Activated T-helper 17 cell treated with anti-CD3 and anti-CD28 coated beads, Interleukin-2, amount 50 U/mL, for 72 hours (primary cell): ENCODE results near the gene NBPF6. TPM values are rescaled to one million over a fixed set of nuclear protein-coding genes. Genes with fewer than 3 reads are reported as not detected.
A peak's percentile ranks its signal among the peaks of the same experiment; 100 is the strongest.
"Not testable (repeated sequence)": the region's sequence is repeated elsewhere in the genome, so short reads cannot be mapped to it uniquely, and the experiment has no call there.

ENCODE experiments used
- ATAC-seq: fragments of 150-1000 bp; cut with Tn5 transposase; replicated peaks from 2 replicates; pipeline ENCODE4 v1.10.0; 2021; ENCODE audit warnings: mild to moderate bottlenecking, moderate library complexity
- H3K27ac Mint-ChIP-seq: one replicate; pipeline ENCODE4 v1.8.0; 2022; ENCODE audit warnings: mixed read lengths
- H3K27me3 Mint-ChIP-seq: one replicate; pipeline ENCODE4 v1.8.0; 2022; ENCODE audit warnings: mixed read lengths
- H3K36me3 Mint-ChIP-seq: one replicate; pipeline ENCODE4 v1.8.0; 2022; ENCODE audit warnings: low read depth, mild to moderate bottlenecking, mixed read lengths
- H3K4me1 Mint-ChIP-seq: one replicate; pipeline ENCODE4 v1.8.0; 2022; ENCODE audit warnings: mixed read lengths
- H3K4me3 Mint-ChIP-seq: one replicate; pipeline ENCODE4 v1.8.0; 2022; ENCODE audit warnings: mild to moderate bottlenecking, mixed read lengths
- H3K9me3 Mint-ChIP-seq: one replicate; pipeline ENCODE4 v1.8.0; 2022; ENCODE audit warnings: mixed read lengths
- total RNA-seq, 2 donors: library from RNA; stranded (reverse); gene quantifications; one replicate each; pipeline ENCODE4 v1.2.3, GENCODE V29; 2022

Gene NBPF6
- total RNA-seq, 2 donors from 2014 or later, result not detected

DNA sequence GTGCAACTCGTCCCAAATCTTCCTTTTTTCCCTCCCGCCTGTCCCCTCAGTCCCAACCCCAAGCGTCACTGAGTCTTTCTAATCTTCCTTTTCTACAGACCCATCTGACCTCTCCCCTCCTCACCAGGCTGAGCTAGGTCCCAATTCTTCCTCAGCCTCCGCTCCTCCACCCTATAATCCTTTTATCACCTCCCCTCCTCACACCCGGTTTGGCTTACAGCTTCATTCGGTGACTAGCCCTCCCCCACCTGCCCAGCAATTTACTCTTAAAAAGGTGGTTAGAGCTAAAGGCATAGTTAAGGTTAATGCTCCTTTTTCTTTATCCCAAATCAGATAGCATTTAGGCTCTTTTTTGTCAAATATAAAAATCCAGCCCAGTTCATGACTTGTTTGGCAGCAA lies 24.4 kb downstream of the NBPF6 start:
- H3K9me3 Mint-ChIP-seq, result peaks cover 11% of the 10 kb centered on the region
- H3K27ac Mint-ChIP-seq, H3K4me1 Mint-ChIP-seq, H3K36me3 Mint-ChIP-seq, H3K4me3 Mint-ChIP-seq, ATAC-seq: not testable (repeated sequence)
- H3K27me3 Mint-ChIP-seq, result peaks cover 31% of the 10 kb centered on the region

DNA sequence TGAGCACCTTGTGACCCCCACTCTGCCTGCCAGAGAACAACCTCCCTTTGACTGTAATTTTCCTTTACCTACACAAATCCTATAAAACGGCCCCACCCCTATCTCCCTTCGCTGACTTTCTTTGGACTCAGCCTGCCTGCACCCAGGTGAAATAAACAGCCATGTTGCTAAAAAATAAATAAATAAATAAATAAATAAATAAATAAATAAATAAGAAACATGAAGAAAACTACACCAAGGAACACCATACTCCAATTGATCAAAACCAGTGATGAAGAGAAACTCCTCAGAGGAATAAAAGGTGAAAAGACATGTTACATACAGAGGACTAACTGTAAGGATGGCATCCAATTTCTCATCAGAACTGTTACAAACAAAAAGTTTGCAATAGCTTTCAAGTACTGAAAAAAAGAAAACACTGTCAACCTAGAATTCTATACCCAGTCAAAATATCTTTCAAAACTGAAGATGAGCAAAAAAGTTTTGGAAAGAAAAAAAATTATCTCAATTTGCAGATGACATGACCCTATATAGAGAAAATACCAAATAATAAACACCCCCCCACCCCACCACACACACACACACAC lies 28.4 kb downstream of the NBPF6 start:
- Mint-ChIP-seq H3K27me3 (peaks cover 33% of the 10 kb centered on the region), H3K4me1 (no peaks in the 10 kb centered on the region), H3K36me3 (no peaks in the 10 kb centered on the region), H3K27ac (no peak overlapping the region), H3K4me3 (no peak overlapping the region), H3K9me3 (peaks cover 16% of the 10 kb centered on the region)
- no peak for ATAC-seq

DNA sequence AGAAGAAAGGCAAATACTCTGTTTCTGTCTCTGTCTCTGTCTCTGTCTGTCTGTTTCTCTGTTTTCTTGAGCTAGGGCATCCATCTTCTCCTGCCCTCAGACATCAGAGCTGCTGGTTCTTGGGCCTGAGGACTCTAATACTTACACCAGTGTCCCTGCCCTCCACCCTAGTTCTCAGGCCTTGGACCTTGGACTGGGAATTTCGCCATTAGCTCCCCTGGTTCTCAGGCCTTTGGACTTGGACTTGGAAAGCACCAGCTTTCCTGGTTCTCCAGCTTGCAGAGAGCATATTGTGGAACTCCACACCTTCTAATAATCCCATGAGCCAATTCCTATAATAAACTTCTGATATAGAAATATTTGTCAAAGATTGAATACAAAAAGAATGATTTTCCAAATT lies 32.6 kb downstream of the NBPF6 start:
- Mint-ChIP-seq H3K27ac (no peak overlapping the region), H3K27me3 (peaks cover 9% of the 10 kb centered on the region), H3K9me3 (peaks cover 12% of the 10 kb centered on the region), H3K4me3 (no peak overlapping the region), H3K4me1 (no peaks in the 10 kb centered on the region), H3K36me3 (no peaks in the 10 kb centered on the region)
- ATAC-seq, result no peak

GRCh38 chr1:108485990-108486389 lies 35.8 kb downstream of the NBPF6 start:
- not testable (repeated sequence) for H3K4me3 Mint-ChIP-seq, H3K4me1 Mint-ChIP-seq, H3K27me3 Mint-ChIP-seq, H3K36me3 Mint-ChIP-seq, H3K27ac Mint-ChIP-seq, H3K9me3 Mint-ChIP-seq, ATAC-seq

DNA sequence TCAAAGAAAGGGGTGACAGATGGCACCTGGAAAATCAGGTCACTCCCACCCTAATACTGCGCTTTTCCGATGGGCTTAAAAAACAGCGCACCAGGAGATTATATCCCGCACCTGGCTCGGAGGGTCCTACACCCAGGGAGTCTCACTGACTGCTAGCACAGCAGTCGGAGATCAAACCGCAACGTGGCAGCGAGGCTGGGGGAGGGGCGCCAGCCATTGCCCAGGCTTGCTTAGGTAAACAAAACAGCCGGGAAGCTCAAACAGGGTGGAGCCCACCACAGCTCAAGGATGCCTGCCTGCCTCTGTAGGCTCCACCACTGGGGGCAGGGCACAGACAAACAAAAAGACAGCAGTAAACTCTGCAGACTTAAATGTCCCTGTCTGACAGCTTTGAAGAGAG lies 36.6 kb downstream of the NBPF6 start:
- H3K4me1 Mint-ChIP-seq, H3K36me3 Mint-ChIP-seq: not testable (repeated sequence)

DNA sequence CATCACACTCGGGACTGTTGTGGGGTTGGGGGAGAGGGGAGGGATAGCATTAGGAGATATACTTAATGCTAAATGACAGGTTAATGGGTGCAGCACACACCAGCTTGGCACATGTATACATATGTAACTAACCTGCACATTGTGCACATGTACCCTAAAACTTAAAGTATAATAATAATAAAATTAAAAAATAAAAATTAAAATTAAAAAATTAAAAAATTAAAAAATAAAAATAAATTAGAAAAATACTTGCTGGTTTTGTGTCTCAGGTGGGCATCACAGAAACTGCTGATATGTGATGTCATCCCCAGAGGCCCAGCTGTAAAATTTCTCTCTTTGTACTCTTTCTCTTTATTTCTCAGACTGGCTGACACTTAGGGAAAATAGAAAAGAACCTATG lies 44.9 kb downstream of the NBPF6 start:
- H3K4me3 Mint-ChIP-seq, H3K9me3 Mint-ChIP-seq, H3K36me3 Mint-ChIP-seq, H3K4me1 Mint-ChIP-seq, H3K27ac Mint-ChIP-seq, H3K27me3 Mint-ChIP-seq, ATAC-seq: not testable (repeated sequence)

More for the DNA sequence above, 36.6 kb downstream of the NBPF6 start:
- H3K27ac Mint-ChIP-seq, ATAC-seq, H3K4me3 Mint-ChIP-seq, H3K27me3 Mint-ChIP-seq, H3K9me3 Mint-ChIP-seq: not testable (repeated sequence)

- H3K4me1 Mint-ChIP-seq, H3K36me3 Mint-ChIP-seq, ATAC-seq, H3K9me3 Mint-ChIP-seq, H3K27ac Mint-ChIP-seq, H3K4me3 Mint-ChIP-seq: not testable (repeated sequence)
- peaks cover 15% of the 10 kb centered on the region for H3K27me3 Mint-ChIP-seq
Observed at GRCh38 chr1:108496856-108497255, 46.7 kb downstream of the NBPF6 start.

- ATAC-seq, result no peak
- Mint-ChIP-seq H3K27ac (no peak overlapping the region), H3K36me3 (no peaks in the 10 kb centered on the region), H3K27me3 (peaks cover 24% of the 10 kb centered on the region), H3K4me3 (no peak overlapping the region), H3K4me1 (no peaks in the 10 kb centered on the region), H3K9me3 (no peaks in the 10 kb centered on the region)
Observed at GRCh38 chr1:108502138-108502537, 52.0 kb downstream of the NBPF6 start.

GRCh38 chr1:108502624-108503023 lies 52.5 kb downstream of the NBPF6 start:
- H3K27me3 Mint-ChIP-seq, result peaks cover 25% of the 10 kb centered on the region
- no peak for ATAC-seq
- no peaks in the 10 kb centered on the region for H3K36me3 Mint-ChIP-seq
- H3K4me3 Mint-ChIP-seq, result no peak overlapping the region
- H3K27ac Mint-ChIP-seq, result no peak overlapping the region
- no peaks in the 10 kb centered on the region for H3K4me1 Mint-ChIP-seq
- no peaks in the 10 kb centered on the region for H3K9me3 Mint-ChIP-seq

GRCh38 chr1:108503062-108503733 lies 53.1 kb downstream of the NBPF6 start:
- no peak for ATAC-seq
- Mint-ChIP-seq H3K27me3 (peaks cover 28% of the 10 kb centered on the region), H3K36me3 (no peaks in the 10 kb centered on the region), H3K27ac (no peak overlapping the region), H3K4me3 (no peak overlapping the region), H3K4me1 (no peaks in the 10 kb centered on the region), H3K9me3 (no peaks in the 10 kb centered on the region)

DNA sequence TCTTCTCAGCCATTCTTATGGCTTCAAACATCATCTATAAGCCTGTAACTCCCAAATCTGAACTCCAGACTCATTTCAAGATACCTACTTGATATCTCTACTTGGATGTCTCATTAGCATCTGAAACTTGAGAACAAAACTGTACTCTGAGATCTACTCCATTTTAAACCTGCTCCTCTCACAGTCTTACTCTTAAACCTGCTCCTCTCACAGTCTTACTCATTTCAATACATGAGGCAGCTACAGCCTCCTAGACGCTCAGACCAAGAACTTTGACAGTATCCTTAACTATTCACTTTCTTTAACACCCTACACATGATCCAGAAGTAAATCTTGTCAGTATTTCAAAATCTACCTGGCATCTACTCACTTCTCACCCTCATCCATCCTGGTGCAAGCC lies 54.3 kb downstream of the NBPF6 start:
- peak; percentile 90 for ATAC-seq
- no peaks in the 10 kb centered on the region for H3K36me3 Mint-ChIP-seq
- H3K4me3 Mint-ChIP-seq, result no peak overlapping the region
- no peak overlapping the region for H3K27ac Mint-ChIP-seq
- H3K27me3 Mint-ChIP-seq, result peaks cover 29% of the 10 kb centered on the region
- no peaks in the 10 kb centered on the region for H3K9me3 Mint-ChIP-seq
- no peaks in the 10 kb centered on the region for H3K4me1 Mint-ChIP-seq

- no peaks in the 10 kb centered on the region for H3K9me3 Mint-ChIP-seq
- H3K4me1 Mint-ChIP-seq, result no peaks in the 10 kb centered on the region
- H3K27me3 Mint-ChIP-seq, result peaks cover 27% of the 10 kb centered on the region
- no peaks in the 10 kb centered on the region for H3K36me3 Mint-ChIP-seq
- H3K27ac Mint-ChIP-seq, result no peak overlapping the region
- no peak for ATAC-seq
- H3K4me3 Mint-ChIP-seq, result no peak overlapping the region
Observed at GRCh38 chr1:108505763-108506070, 55.6 kb downstream of the NBPF6 start.

DNA sequence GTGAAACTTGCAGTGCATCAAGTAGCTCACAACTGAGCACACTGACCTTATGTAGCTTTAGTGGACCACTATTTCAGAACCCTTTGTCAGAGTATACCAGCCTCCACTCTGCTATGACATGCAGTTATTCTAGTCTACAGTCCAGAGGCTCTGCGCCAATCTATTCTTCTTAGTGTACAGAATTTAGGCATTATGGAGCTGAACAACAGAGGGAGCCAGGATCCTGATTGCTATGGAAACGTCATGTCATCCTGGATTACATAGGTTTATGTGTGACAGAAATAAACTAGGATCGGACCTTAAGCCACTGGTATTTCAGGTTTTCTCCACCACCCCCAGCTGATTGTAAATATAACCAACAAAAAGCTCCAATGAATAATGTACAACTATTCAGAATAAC lies 61.6 kb downstream of the NBPF6 start:
- Mint-ChIP-seq H3K27ac (no peak overlapping the region), H3K27me3 (peaks cover 13% of the 10 kb centered on the region), H3K4me3 (no peak overlapping the region), H3K36me3 (no peaks in the 10 kb centered on the region), H3K4me1 (no peaks in the 10 kb centered on the region), H3K9me3 (no peaks in the 10 kb centered on the region)
- ATAC-seq, result no peak

- Mint-ChIP-seq H3K27me3 (peaks cover 13% of the 10 kb centered on the region), H3K9me3 (no peaks in the 10 kb centered on the region), H3K4me3 (no peak overlapping the region), H3K4me1 (no peaks in the 10 kb centered on the region), H3K27ac (no peak overlapping the region), H3K36me3 (no peaks in the 10 kb centered on the region)
- no peak for ATAC-seq
Observed at GRCh38 chr1:108512239-108513043, 62.3 kb downstream of the NBPF6 start.

GRCh38 chr1:108513044-108513415 lies 62.9 kb downstream of the NBPF6 start:
- Mint-ChIP-seq H3K9me3 (no peaks in the 10 kb centered on the region), H3K27ac (no peak overlapping the region), H3K4me3 (no peak overlapping the region), H3K36me3 (no peaks in the 10 kb centered on the region), H3K4me1 (no peaks in the 10 kb centered on the region), H3K27me3 (peaks cover 10% of the 10 kb centered on the region)
- no peak for ATAC-seq
